ENCODE data around the gene SLC25A5.
"Not testable (repeated sequence)": the region's sequence is repeated elsewhere in the genome, so short reads cannot be mapped to it uniquely, and the experiment has no call there.

SLC25A5 gene

DNA sequence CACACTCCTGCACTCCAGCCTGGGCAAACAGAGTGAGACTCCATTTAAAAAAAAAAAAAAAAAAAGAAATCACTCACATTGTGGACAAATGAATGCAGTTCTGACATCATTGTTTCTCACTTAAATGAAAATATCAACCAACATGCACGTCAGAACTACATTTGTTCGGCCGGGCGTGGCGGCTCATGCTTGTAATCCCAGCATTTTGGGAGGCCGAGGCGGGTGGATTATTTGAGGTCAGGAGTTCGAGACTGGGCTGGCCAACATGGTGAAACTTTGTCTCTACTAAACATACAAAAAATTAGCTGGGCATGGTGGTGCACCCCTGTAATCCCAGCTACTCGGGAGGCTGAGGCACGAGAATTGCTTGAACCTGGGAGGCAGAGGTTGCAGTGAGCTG lies 36.9 kb downstream of the SLC25A5 start:
- H3K27ac ChIP-seq (ENCODE audit: low read length); H3K4me3 ChIP-seq (ENCODE audit: low read length in 2 of 2); H3K27me3 ChIP-seq (ENCODE audit: control insufficient read depth in 1 of 2, insufficient read depth in 2 of 2, low read length in 2 of 2); H3K9ac ChIP-seq (ENCODE audit: low read length in 2 of 2); H3K36me3 ChIP-seq (ENCODE audit: control insufficient read depth in 2 of 2, insufficient read depth in 2 of 2, low read length in 2 of 2); H3K4me1 ChIP-seq (ENCODE audit: control insufficient read depth, insufficient read depth, low read length); H3K9me3 ChIP-seq (ENCODE audit: control insufficient read depth in 2 of 2, low read length in 2 of 2): not testable (repeated sequence)

DNA sequence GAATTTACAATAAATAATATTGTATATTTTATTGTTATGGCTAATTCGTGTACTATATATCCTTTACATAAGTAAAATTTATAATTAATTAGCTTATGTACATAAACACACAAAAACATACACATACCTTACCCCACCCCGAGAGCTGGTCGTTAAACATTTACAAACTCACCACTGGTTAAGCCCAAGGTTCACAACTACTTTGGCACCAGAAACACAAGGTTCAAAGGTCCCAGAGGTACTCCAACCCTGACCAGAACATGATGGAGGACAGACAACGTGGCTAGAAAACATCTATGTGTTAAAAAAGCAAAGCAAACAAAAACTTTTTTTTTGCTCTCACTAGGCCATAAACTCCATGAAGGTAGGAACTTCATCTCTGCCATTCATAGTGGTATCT lies 37.7 kb downstream of the SLC25A5 start:
- no peak overlapping the region for H3K27ac ChIP-seq (ENCODE audit: low read length)

GRCh38 chrX:119507206-119507605 lies 39.0 kb downstream of the SLC25A5 start:
- H3K27ac ChIP-seq (ENCODE audit: low read length) = no peak overlapping the region
- H3K36me3 ChIP-seq (ENCODE audit: control insufficient read depth in 2 of 2, insufficient read depth in 2 of 2, low read length in 2 of 2) = no peaks in the 10 kb centered on the region
- no peak overlapping the region for H3K9ac ChIP-seq (ENCODE audit: low read length in 2 of 2)
- H3K9me3 ChIP-seq (ENCODE audit: control insufficient read depth in 2 of 2, low read length in 2 of 2) = no peaks in the 10 kb centered on the region
- no peak overlapping the region for H3K4me3 ChIP-seq (ENCODE audit: low read length in 2 of 2)
- H3K4me1 ChIP-seq (ENCODE audit: control insufficient read depth, insufficient read depth, low read length) = peaks cover 3% of the 10 kb centered on the region
- H3K27me3 ChIP-seq (ENCODE audit: control insufficient read depth in 1 of 2, insufficient read depth in 2 of 2, low read length in 2 of 2) = peaks cover 0 to 9% of the 10 kb centered on the region in 2 donors

More for the DNA sequence above, 37.7 kb downstream of the SLC25A5 start:
- Histone ChIP-seq H3K4me3 (ENCODE audit: low read length in 2 of 2) (no peak overlapping the region), H3K9ac (ENCODE audit: low read length in 2 of 2) (no peak overlapping the region), H3K27me3 (ENCODE audit: control insufficient read depth in 1 of 2, insufficient read depth in 2 of 2, low read length in 2 of 2) (peaks cover 0 to 4% of the 10 kb centered on the region in 2 donors), H3K4me1 (ENCODE audit: control insufficient read depth, insufficient read depth, low read length) (peaks cover 3% of the 10 kb centered on the region), H3K36me3 (ENCODE audit: control insufficient read depth in 2 of 2, insufficient read depth in 2 of 2, low read length in 2 of 2) (no peaks in the 10 kb centered on the region), H3K9me3 (ENCODE audit: control insufficient read depth in 2 of 2, low read length in 2 of 2) (no peaks in the 10 kb centered on the region)

GRCh38 chrX:119512146-119512800 lies 44.0 kb downstream of the SLC25A5 start:
- Histone ChIP-seq H3K9me3 (ENCODE audit: control insufficient read depth in 2 of 2, low read length in 2 of 2) (no peaks in the 10 kb centered on the region), H3K27me3 (ENCODE audit: control insufficient read depth in 1 of 2, insufficient read depth in 2 of 2, low read length in 2 of 2) (peaks cover 0 to 9% of the 10 kb centered on the region in 2 donors), H3K36me3 (ENCODE audit: control insufficient read depth in 2 of 2, insufficient read depth in 2 of 2, low read length in 2 of 2) (no peaks in the 10 kb centered on the region), H3K4me1 (ENCODE audit: control insufficient read depth, insufficient read depth, low read length) (peaks cover 3% of the 10 kb centered on the region), H3K9ac (ENCODE audit: low read length in 2 of 2) (no peak overlapping the region), H3K4me3 (ENCODE audit: low read length in 2 of 2) (no peak overlapping the region), H3K27ac (ENCODE audit: low read length) (no peak overlapping the region)

DNA sequence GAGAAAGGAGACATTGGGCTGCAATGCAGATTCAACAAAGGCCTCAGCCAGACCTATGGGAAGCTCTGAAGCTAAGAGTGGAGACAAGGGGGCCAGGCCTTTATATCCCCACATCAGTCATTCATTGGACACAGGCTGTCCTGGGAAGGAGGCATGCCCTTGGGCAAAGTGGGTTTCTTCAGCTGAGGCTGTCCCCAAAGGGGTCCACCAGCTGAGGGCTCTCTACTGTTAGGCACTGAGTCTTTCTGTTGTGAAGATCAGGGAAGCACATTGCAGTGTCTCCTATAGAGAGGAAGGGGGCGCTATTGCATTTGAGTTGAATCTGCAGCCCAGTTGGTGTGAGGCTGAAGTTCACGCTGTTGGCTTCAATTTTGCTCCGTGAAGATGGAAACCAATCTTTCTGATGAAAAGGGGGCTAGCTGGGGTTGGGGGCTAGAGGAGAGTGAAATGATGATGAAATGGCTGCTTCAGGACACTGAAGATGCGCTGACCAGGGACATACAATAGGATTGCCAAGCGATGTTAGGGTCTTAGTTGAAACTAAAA lies 48.0 kb downstream of the SLC25A5 start:
- Histone ChIP-seq H3K4me3 (ENCODE audit: low read length in 2 of 2) (no peak overlapping the region), H3K9ac (ENCODE audit: low read length in 2 of 2) (no peak overlapping the region), H3K9me3 (ENCODE audit: control insufficient read depth in 2 of 2, low read length in 2 of 2) (no peaks in the 10 kb centered on the region), H3K36me3 (ENCODE audit: control insufficient read depth in 2 of 2, insufficient read depth in 2 of 2, low read length in 2 of 2) (no peaks in the 10 kb centered on the region), H3K27me3 (ENCODE audit: control insufficient read depth in 1 of 2, insufficient read depth in 2 of 2, low read length in 2 of 2) (peaks cover 0 to 4% of the 10 kb centered on the region in 2 donors), H3K4me1 (ENCODE audit: control insufficient read depth, insufficient read depth, low read length) (peaks cover 3% of the 10 kb centered on the region), H3K27ac (ENCODE audit: low read length) (no peak overlapping the region)

- H3K27me3 ChIP-seq (ENCODE audit: control insufficient read depth in 1 of 2, insufficient read depth in 2 of 2, low read length in 2 of 2) = no peaks in the 10 kb centered on the region
- H3K4me3 ChIP-seq (ENCODE audit: low read length in 2 of 2) = no peak overlapping the region
- no peaks in the 10 kb centered on the region for H3K9me3 ChIP-seq (ENCODE audit: control insufficient read depth in 2 of 2, low read length in 2 of 2)
- H3K27ac ChIP-seq (ENCODE audit: low read length) = no peak overlapping the region
- H3K4me1 ChIP-seq (ENCODE audit: control insufficient read depth, insufficient read depth, low read length) = peaks cover 3% of the 10 kb centered on the region
- no peaks in the 10 kb centered on the region for H3K36me3 ChIP-seq (ENCODE audit: control insufficient read depth in 2 of 2, insufficient read depth in 2 of 2, low read length in 2 of 2)
- no peak overlapping the region for H3K9ac ChIP-seq (ENCODE audit: low read length in 2 of 2)
Measured at GRCh38 chrX:119518371-119518770, 50.1 kb downstream of the SLC25A5 start.
